ENCODE data around the gene WDR90. TPM values are rescaled to one million over a fixed set of nuclear protein-coding genes. Genes with fewer than 3 reads are reported as not detected.

Gene WDR90
- total RNA-seq, 1 experiment from 2014 or later, result 38.3 TPM

- peak; percentile 100 for DNase-seq
- no peaks in the 10 kb centered on the region; the same call in 1 of the 2 replicates for H3K36me3 ChIP-seq (replicated peaks; ENCODE audit: control insufficient read depth, insufficient read depth, low read length)
- peak within 1 kb of the TSS; percentile 70 for H3K4me3 ChIP-seq (ENCODE audit: insufficient read depth, low read depth, low read length)
- H3K27me3 ChIP-seq (ENCODE audit: control insufficient read depth, insufficient read depth, low read length), result peaks cover 3% of the 10 kb centered on the region
Observed at GRCh38 chr16:641326-642188, 7.6 kb upstream of the WDR90 start, which contains the start of gene MCRIP2. Gene MCRIP2 (plus strand): TSS chr16:641828. CDS start chr16:641992, 164 bp downstream.

DNA sequence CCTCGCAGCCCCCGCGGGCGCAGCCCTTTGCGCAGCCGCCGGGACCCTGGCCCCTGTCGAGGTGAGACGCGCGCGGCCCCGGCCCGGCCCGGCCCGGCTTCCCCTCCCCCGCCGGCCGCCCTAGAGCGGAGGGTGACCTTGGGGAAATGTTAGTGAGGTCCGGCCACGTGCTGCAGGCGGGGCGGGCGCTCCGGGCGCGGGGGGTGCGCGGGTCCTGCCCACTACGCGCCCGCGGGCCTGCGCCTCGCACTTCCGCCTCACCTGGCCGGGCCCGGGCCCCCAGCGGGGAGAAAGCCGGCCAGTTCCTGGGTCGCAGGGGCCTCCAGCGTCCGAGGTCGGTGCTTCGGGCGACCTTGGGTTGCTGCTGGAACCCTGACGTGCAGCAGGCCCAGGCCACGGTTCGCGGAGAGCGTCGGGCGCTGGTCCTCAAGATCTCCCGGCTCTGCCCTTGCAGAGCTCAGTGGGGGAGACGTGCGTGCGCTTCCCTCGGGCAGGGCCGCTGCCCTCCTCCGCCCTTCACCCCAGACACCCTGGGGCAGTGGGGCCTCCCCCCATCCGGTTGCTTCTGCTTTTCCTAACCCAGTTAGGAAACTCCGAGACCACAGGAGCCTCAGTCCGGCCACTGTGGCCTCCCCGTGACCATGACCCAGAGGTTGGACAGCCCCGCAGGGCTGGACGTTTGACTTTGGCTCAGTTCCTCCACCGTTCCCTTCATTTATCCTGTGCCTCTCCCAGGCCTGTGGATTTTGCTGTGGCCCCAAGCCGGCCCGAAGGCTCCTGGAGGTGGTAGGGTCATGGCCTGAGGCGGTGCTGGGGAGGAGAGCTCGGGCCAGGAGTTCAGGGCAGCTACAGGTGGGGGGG lies 6.7 kb upstream of the WDR90 start:
- Histone ChIP-seq H3K4me3 (ENCODE audit: insufficient read depth, low read depth, low read length) (peak overlapping the region; percentile 70), H3K36me3 (replicated peaks; ENCODE audit: control insufficient read depth, insufficient read depth, low read length) (no peaks in the 10 kb centered on the region; the same call in 1 of the 2 replicates), H3K27me3 (ENCODE audit: control insufficient read depth, insufficient read depth, low read length) (peaks cover 3% of the 10 kb centered on the region)
- peak; percentile 93 for DNase-seq

- Histone ChIP-seq H3K4me3 (ENCODE audit: insufficient read depth, low read depth, low read length) (peak overlapping the region; percentile 70; the same call in 1 of the 2 replicates), H3K27me3 (ENCODE audit: control insufficient read depth, insufficient read depth, low read length) (peaks cover 3% of the 10 kb centered on the region), H3K36me3 (replicated peaks; ENCODE audit: control insufficient read depth, insufficient read depth, low read length) (no peaks in the 10 kb centered on the region; the same call in 1 of the 2 replicates)
- DNase-seq, result peak; percentile 74
Observed at GRCh38 chr16:643050-643368, 6.2 kb upstream of the WDR90 start.

DNA sequence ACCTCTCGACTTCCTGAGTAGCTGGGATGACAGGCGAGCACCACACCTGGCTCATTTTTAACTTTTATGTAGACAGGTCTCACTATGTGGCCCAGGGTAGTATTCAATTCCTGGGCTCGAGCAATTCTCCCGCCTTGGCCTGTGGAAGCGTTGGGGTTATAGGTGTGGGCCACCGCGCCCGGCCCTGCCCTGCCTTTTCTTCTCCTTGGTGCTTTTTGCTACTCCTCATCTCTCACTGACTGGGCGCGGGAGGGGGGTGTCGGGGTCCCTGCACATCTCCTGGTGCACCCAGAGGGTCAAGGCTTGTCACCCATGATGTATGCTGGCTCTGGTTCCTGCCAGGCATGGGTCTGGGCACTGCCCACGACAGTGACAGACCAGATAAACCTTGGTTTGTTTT lies 4.6 kb upstream of the WDR90 start:
- Histone ChIP-seq H3K36me3 (replicated peaks; ENCODE audit: control insufficient read depth, insufficient read depth, low read length) (no peaks in the 10 kb centered on the region; the same call in 1 of the 2 replicates), H3K27me3 (ENCODE audit: control insufficient read depth, insufficient read depth, low read length) (peaks cover 3% of the 10 kb centered on the region), H3K4me3 (ENCODE audit: insufficient read depth, low read depth, low read length) (no peak overlapping the region)
- no peak for DNase-seq

DNA sequence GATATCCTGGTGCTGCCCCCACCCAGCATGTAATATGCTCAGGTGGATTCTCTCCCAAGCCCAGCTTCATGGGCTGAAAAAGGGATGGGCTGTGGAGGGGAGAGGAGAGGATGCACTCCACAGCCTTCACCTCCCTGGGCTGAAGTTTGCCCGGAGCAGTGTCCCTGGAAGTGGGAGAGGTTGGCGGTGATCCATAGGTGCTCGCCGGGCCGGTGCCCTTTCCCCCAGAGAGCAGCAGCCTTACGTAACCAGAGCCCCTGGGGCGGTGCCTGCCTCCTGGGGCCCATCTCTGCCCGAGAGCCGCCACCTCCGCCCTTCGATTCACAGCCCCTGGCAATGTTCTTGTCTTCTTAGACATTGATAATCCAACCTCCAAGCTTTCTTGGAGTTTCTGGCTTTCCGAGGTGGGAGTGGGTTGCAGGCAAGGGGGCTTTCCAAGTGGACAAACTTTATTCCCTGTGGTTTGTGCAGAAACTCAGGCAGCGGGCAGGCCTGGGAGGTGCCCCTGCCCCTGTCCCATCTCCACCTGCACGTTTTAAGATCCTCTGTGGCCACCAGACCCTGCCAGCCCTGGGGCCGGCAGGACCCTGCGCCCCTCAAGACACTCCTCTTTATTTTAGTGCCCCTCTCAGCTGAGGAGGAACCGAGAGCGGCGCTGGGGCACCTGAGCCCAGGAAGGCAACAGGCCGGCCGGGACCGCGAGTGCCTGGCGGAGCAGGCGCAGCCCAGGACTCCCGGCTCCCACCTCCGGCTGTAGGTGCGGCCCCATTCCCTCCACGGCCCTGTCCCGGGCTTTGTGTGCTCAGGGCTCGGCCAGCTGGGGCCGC lies 3.1 kb upstream of the WDR90 start:
- no peak for DNase-seq
- Histone ChIP-seq H3K27me3 (ENCODE audit: control insufficient read depth, insufficient read depth, low read length) (peaks cover 3% of the 10 kb centered on the region), H3K36me3 (replicated peaks; ENCODE audit: control insufficient read depth, insufficient read depth, low read length) (no peaks in the 10 kb centered on the region; the same call in 1 of the 2 replicates), H3K4me3 (ENCODE audit: insufficient read depth, low read depth, low read length) (no peak overlapping the region)

- no peak for DNase-seq
- Histone ChIP-seq H3K4me3 (ENCODE audit: insufficient read depth, low read depth, low read length) (no peak overlapping the region), H3K36me3 (replicated peaks; ENCODE audit: control insufficient read depth, insufficient read depth, low read length) (no peaks in the 10 kb centered on the region; the same call in 1 of the 2 replicates), H3K27me3 (ENCODE audit: control insufficient read depth, insufficient read depth, low read length) (peaks cover 3% of the 10 kb centered on the region)
Observed at GRCh38 chr16:646679-647172, 2.4 kb upstream of the WDR90 start.

DNA sequence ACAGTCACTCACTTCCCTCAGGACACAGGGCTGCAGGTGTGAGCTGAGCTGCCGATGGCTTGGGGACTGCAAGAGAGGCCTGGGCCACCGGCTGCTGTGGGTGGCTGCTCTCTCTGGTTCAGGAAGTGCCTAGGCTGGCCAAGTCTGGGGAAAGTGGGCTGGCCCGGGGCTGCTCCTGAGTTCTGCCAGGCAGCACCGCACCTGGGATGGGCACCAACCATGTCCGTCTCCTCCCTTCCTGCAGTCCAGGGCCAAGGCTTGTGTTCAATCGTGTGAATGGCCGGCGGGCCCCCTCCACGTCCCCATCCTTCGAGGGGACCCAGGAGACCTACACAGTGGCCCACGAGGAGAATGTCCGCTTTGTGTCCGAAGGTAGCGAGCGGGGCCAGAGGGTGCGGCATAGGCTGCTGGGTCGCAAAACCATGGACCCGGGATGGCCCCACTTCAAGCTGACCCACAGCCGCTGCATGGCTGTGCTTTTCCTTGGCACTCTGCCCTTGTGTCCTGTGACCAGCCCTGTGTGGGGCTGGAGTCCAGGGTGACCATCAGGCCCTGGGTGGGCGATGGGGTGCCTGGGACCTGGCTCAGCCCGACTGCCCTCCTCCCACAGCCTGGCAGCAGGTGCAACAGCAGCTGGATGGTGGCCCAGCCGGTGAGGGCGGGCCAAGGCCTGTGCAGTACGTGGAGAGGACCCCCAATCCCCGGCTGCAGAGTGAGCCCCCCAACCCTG lies 1.8 kb upstream of the WDR90 start:
- no peak overlapping the region for H3K4me3 ChIP-seq (ENCODE audit: insufficient read depth, low read depth, low read length)
- DNase-seq, result no peak

GRCh38 chr16:648071-648780 lies 939 bp upstream of the WDR90 start:
- Histone ChIP-seq H3K4me3 (ENCODE audit: insufficient read depth, low read depth, low read length) (peak overlapping the region; percentile 74), H3K27me3 (ENCODE audit: control insufficient read depth, insufficient read depth, low read length) (no peaks in the 10 kb centered on the region), H3K36me3 (replicated peaks; ENCODE audit: control insufficient read depth, insufficient read depth, low read length) (no peaks in the 10 kb centered on the region; the same call in 1 of the 2 replicates)
- peak; percentile 92 for DNase-seq

More for the DNA sequence above, 1.8 kb upstream of the WDR90 start:
- no peaks in the 10 kb centered on the region; the same call in 1 of the 2 replicates for H3K36me3 ChIP-seq (replicated peaks; ENCODE audit: control insufficient read depth, insufficient read depth, low read length)
- peaks cover 2% of the 10 kb centered on the region for H3K27me3 ChIP-seq (ENCODE audit: control insufficient read depth, insufficient read depth, low read length)

DNA sequence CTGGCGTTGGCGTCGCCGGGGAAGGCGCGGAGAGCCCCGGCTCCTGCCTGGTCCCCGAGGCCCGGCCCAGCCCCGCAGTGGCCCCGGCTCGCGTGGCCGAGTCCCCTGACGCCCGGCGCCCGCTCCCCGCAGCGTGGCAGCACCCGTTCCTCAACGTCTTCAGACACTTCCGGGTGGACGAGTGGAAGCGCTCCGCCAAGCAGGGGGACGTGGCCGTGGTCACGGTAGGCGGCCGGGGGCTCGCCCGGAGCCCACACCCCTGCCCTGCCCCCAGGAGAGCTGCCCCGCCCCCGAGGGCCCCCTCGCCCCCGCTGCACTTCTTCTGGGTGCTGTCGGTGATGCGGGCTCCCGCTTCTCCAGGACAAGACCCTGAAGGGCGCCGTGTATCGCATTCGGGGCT lies 466 bp downstream of the WDR90 start:
- H3K27me3 ChIP-seq (ENCODE audit: control insufficient read depth, insufficient read depth, low read length), result no peaks in the 10 kb centered on the region
- peak; percentile 78 for DNase-seq
- H3K4me3 ChIP-seq (ENCODE audit: insufficient read depth, low read depth, low read length), result peak overlapping the region; percentile 74
- no peaks in the 10 kb centered on the region; the same call in 1 of the 2 replicates for H3K36me3 ChIP-seq (replicated peaks; ENCODE audit: control insufficient read depth, insufficient read depth, low read length)

DNA sequence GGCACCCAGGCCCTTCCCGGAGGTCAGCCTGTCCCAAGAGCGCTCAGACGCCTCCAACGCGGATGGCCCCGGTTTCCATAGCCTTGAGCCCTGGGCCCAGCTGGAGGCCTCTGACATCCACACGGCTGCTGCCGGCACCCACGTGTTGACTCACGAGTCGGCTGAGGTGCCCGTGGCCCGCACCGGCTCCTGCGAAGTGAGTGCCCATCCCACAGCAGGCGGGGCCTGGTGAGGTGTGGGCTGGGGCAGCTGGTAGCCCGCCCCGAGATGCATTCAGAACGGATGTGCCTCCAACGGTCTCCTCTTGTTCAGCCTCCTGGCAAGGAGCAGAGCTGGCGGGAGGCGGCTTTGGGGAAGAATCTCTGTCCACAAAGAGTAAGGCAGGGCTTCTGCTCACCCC lies 2.7 kb downstream of the WDR90 start:
- Histone ChIP-seq H3K27me3 (ENCODE audit: control insufficient read depth, insufficient read depth, low read length) (no peaks in the 10 kb centered on the region), H3K4me3 (ENCODE audit: insufficient read depth, low read depth, low read length) (no peak overlapping the region), H3K36me3 (replicated peaks; ENCODE audit: control insufficient read depth, insufficient read depth, low read length) (no peaks in the 10 kb centered on the region; the same call in 1 of the 2 replicates)
- DNase-seq, result no peak

DNA sequence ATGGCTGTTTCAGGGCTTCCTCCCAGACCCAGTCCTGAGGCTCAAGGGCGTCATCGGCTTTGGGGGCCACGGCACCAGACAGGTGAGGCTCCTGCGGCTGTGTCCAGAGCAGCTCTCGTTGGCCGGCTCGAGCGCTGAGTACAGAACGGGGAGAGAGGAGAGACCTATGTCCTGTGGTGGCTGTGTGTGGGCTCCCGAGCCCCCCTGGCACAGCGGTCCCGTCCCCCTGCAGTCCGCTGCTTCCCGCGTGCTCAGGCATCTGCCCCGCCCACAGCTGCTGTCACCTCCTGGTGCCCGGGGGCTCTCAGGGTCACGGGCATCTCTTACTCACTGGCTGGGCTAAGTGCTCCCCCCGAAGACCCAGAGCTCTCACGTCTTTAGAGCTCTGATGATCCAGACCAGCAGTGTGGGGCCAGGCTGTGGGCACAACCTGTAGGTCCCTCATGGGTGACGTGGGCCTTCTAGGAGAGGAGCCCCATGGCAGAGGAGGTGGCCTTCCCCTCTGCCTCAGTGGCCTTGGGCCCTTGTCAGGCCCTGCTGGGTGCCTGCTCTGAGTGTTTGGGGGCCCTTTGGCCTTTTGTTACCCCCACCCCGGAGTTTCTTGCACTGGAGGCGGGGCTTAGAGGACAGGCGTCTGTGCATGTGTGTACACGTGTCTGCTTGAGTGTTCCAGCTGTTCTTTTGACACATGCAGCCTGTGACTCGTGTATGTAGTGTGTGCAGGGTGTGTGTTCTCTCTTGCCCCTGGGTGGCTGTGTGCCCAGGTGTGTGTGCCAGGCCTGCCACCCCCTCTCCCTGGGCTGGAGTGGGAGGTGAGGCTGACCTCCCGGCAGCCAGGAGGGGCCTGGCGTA lies 3.5 kb downstream of the WDR90 start:
- Histone ChIP-seq H3K27me3 (ENCODE audit: control insufficient read depth, insufficient read depth, low read length) (no peaks in the 10 kb centered on the region), H3K36me3 (replicated peaks; ENCODE audit: control insufficient read depth, insufficient read depth, low read length) (no peaks in the 10 kb centered on the region; the same call in 1 of the 2 replicates), H3K4me3 (ENCODE audit: insufficient read depth, low read depth, low read length) (no peak overlapping the region)
- no peak for DNase-seq

GRCh38 chr16:654034-654433 lies 4.9 kb downstream of the WDR90 start:
- Histone ChIP-seq H3K27me3 (ENCODE audit: control insufficient read depth, insufficient read depth, low read length) (no peaks in the 10 kb centered on the region), H3K4me3 (ENCODE audit: insufficient read depth, low read depth, low read length) (no peak overlapping the region), H3K36me3 (replicated peaks; ENCODE audit: control insufficient read depth, insufficient read depth, low read length) (no peaks in the 10 kb centered on the region; the same call in 1 of the 2 replicates)
- DNase-seq, result no peak
